Measurements from ENCODE around the gene PDGFA. TPM values are rescaled to one million over a fixed set of nuclear protein-coding genes. Genes with fewer than 3 reads are reported as not detected.

PDGFA gene
- total RNA-seq, 1 experiment from 2014 or later = 4.9 TPM

GRCh38 chr7:493661-494251 lies 25.9 kb downstream of the PDGFA start:
- Histone ChIP-seq H3K36me3 (no peaks in the 10 kb centered on the region), H3K27me3 (0 out of 2 replicates have a peak, but pooled peaks cover 3% of the 10 kb centered on the region), H3K4me3 (no peak overlapping the region), H3K9me3 (no peaks in the 10 kb centered on the region)
- no peak for DNase-seq

- Histone ChIP-seq H3K36me3 (no peaks in the 10 kb centered on the region), H3K4me3 (no peak overlapping the region), H3K9me3 (no peaks in the 10 kb centered on the region), H3K27me3 (peaks cover 3% of the 10 kb centered on the region; the same call in 1 of the 2 replicates)
- DNase-seq = no peak
Observed at GRCh38 chr7:492714-493065, 27.0 kb downstream of the PDGFA start.

- H3K4me3 ChIP-seq = no peak overlapping the region
- peaks cover 6% of the 10 kb centered on the region for H3K27me3 ChIP-seq
- no peaks in the 10 kb centered on the region for H3K36me3 ChIP-seq
- H3K9me3 ChIP-seq = no peaks in the 10 kb centered on the region
- no peak for DNase-seq
Observed at GRCh38 chr7:491958-492713, 27.5 kb downstream of the PDGFA start.

- no peak overlapping the region for H3K4me3 ChIP-seq
- no peaks in the 10 kb centered on the region for H3K9me3 ChIP-seq
- H3K36me3 ChIP-seq = no peaks in the 10 kb centered on the region
- peaks cover 10% of the 10 kb centered on the region for H3K27me3 ChIP-seq
- DNase-seq = no peak
Observed at GRCh38 chr7:491292-491957, 28.2 kb downstream of the PDGFA start.

- no peaks in the 10 kb centered on the region for H3K9me3 ChIP-seq
- DNase-seq = no peak
- H3K27me3 ChIP-seq = peaks cover 10% of the 10 kb centered on the region
- H3K4me3 ChIP-seq = no peak overlapping the region
- H3K36me3 ChIP-seq = no peaks in the 10 kb centered on the region
Observed at GRCh38 chr7:490461-491291, 29.0 kb downstream of the PDGFA start.

- no peak for DNase-seq
- H3K4me3 ChIP-seq = no peak overlapping the region
- H3K27me3 ChIP-seq = peaks cover 10% of the 10 kb centered on the region
- no peaks in the 10 kb centered on the region for H3K9me3 ChIP-seq
- no peaks in the 10 kb centered on the region for H3K36me3 ChIP-seq
Observed at GRCh38 chr7:489876-490275, 29.8 kb downstream of the PDGFA start.

GRCh38 chr7:486216-486743 lies 33.4 kb downstream of the PDGFA start:
- H3K4me3 ChIP-seq = no peak overlapping the region
- no peak for DNase-seq
- H3K27me3 ChIP-seq = peaks cover 10% of the 10 kb centered on the region
- H3K9me3 ChIP-seq = no peaks in the 10 kb centered on the region
- no peaks in the 10 kb centered on the region for H3K36me3 ChIP-seq

GRCh38 chr7:485188-486081 lies 34.2 kb downstream of the PDGFA start:
- no peaks in the 10 kb centered on the region for H3K9me3 ChIP-seq
- H3K36me3 ChIP-seq = no peaks in the 10 kb centered on the region
- no peak overlapping the region for H3K4me3 ChIP-seq
- DNase-seq = no peak
- peaks cover 10% of the 10 kb centered on the region for H3K27me3 ChIP-seq

GRCh38 chr7:484356-485101 lies 35.1 kb downstream of the PDGFA start:
- H3K27me3 ChIP-seq = peaks cover 10% of the 10 kb centered on the region
- H3K36me3 ChIP-seq = no peaks in the 10 kb centered on the region
- no peaks in the 10 kb centered on the region for H3K9me3 ChIP-seq
- DNase-seq = no peak
- H3K4me3 ChIP-seq = no peak overlapping the region

GRCh38 chr7:483656-484355 lies 35.8 kb downstream of the PDGFA start:
- no peaks in the 10 kb centered on the region for H3K36me3 ChIP-seq

GRCh38 chr7:482521-483083 lies 37.0 kb downstream of the PDGFA start:
- no peaks in the 10 kb centered on the region for H3K9me3 ChIP-seq
- peaks cover 7% of the 10 kb centered on the region; the same call in 1 of the 2 replicates for H3K27me3 ChIP-seq
- no peak overlapping the region for H3K4me3 ChIP-seq
- no peaks in the 10 kb centered on the region for H3K36me3 ChIP-seq
- no peak for DNase-seq

More at GRCh38 chr7:483656-484355, 35.8 kb downstream of the PDGFA start:
- no peak for DNase-seq
- Histone ChIP-seq H3K27me3 (peaks cover 7% of the 10 kb centered on the region), H3K9me3 (no peaks in the 10 kb centered on the region), H3K4me3 (no peak overlapping the region)

- Histone ChIP-seq H3K4me3 (no peak overlapping the region), H3K9me3 (no peaks in the 10 kb centered on the region), H3K27me3 (no peaks in the 10 kb centered on the region), H3K36me3 (no peaks in the 10 kb centered on the region)
- DNase-seq = no peak
Observed at GRCh38 chr7:481219-481930, 38.3 kb downstream of the PDGFA start.

GRCh38 chr7:480531-481218 lies 39.0 kb downstream of the PDGFA start:
- Histone ChIP-seq H3K36me3 (no peaks in the 10 kb centered on the region), H3K9me3 (no peaks in the 10 kb centered on the region), H3K27me3 (no peaks in the 10 kb centered on the region), H3K4me3 (no peak overlapping the region)
- no peak for DNase-seq
